Thyroid gland (tissue), 4 donors: ENCODE measurements around the gene IFTAP. TPM values are rescaled to one million over a fixed set of nuclear protein-coding genes. Genes with fewer than 3 reads are reported as not detected.

Source experiments
- DNase-seq, 2 donors: peaks; one replicate each; pipeline ENCODE4 v3.0.0-alpha.2; 2019
- H3K27ac ChIP-seq, 3 donors: fragments of 200-600 bp; sonication (generic); 1 replicate in 2 of 3; 2 replicates in 1 of 3; pipeline ENCODE4 v1.5.1; 2016 to 2019; ENCODE audit warnings: mild to moderate bottlenecking in 1 of 3, moderate library complexity in 1 of 3
- H3K27me3 ChIP-seq: fragments of 200-600 bp; sonication (generic); one replicate; pipeline ENCODE4 v1.5.1; 2019
- H3K36me3 ChIP-seq, 2 donors: fragments of 200-600 bp; sonication (generic); one replicate each; pipeline ENCODE4 v1.5.1; 2016 to 2019
- H3K4me1 ChIP-seq, 2 donors: fragments of 200-600 bp; sonication (generic); one replicate each; pipeline ENCODE4 v1.5.1; 2017 to 2019
- H3K4me3 ChIP-seq, 3 donors: fragments of 200-600 bp; sonication (generic); replicated peaks in 1 of 3; 1 replicate in 2 of 3; 2 replicates in 1 of 3; pipeline ENCODE4 v1.5.1; 2016; ENCODE audit warnings: mild to moderate bottlenecking in 1 of 3
- H3K9me3 ChIP-seq: fragments of 200-600 bp; sonication (generic); one replicate; pipeline ENCODE4 v1.5.1; 2017
- CTCF ChIP-seq, 6 experiments: fragments of 200-600 bp in 3 of 6; fragments of 450-650 bp in 3 of 6; sonication (generic) in 3 of 6; IDR thresholded peaks; one replicate each; pipeline ENCODE4 v1.5.1; 2016 to 2019; ENCODE audit warnings: antibody characterized with exemption in 6 of 6, mild to moderate bottlenecking in 2 of 6, inconsistent platforms in 1 of 6, moderate library complexity in 1 of 6
- POLR2A ChIP-seq, 2 donors: fragments of 450-650 bp; IDR thresholded peaks; one replicate each; pipeline ENCODE4 v1.6.1; 2017; ENCODE audit warnings: antibody characterized with exemption in 2 of 2, mild to moderate bottlenecking in 2 of 2, moderate library complexity in 1 of 2
- WGBS, 2 donors: methylation state at CpG; one replicate each; pipeline ENCODE4 v1.1.5; 2017; 5-methylcytosine and 5-hydroxymethylcytosine counted together
- intact Hi-C: fragments of 100-400 bp; cut with DNase I; formaldehyde crosslinking; loops from one replicate; pipeline ENCODE4 v1.15.1; 2023
- total RNA-seq, 4 donors: library from RNA; depleted of rRNA; stranded (reverse); fragments of >200 nt; gene quantifications; one replicate each; pipeline ENCODE4 v1.2.3, GENCODE V29; 2016

IFTAP gene
- total RNA-seq, 4 donors from 2014 or later: 48.1 to 139 (median 99.0) TPM

GRCh38 chr11:36684840-36685801 is 90.8 kb downstream of the IFTAP start:
- TF ChIP-seq CTCF (IDR thresholded peaks at IDR 0.05) (no peak), POLR2A (IDR thresholded peaks at IDR 0.05) (no peak)
- H3K27me3 ChIP-seq: no peaks in the 10 kb centered on the region
- no peak for DNase-seq
- intact Hi-C loops: no loop called here
- WGBS, 2 donors: 60 to 63% methylated on average over 12 of the region's 12 CpGs
- H3K9me3 ChIP-seq: no peaks in the 10 kb centered on the region
- no peak overlapping the region for H3K27ac ChIP-seq
- no peaks in the 10 kb centered on the region for H3K36me3 ChIP-seq
- H3K4me1 ChIP-seq: no peaks in the 10 kb centered on the region
- H3K4me3 ChIP-seq: no peak overlapping the region

GRCh38 chr11:36688132-36688531 is 93.8 kb downstream of the IFTAP start:
- TF ChIP-seq CTCF (IDR thresholded peaks at IDR 0.05): no peak
- no peak for TF ChIP-seq POLR2A (IDR thresholded peaks at IDR 0.05)
- H3K27me3 ChIP-seq: no peaks in the 10 kb centered on the region
- DNase-seq: no peak
- no peaks in the 10 kb centered on the region for H3K4me1 ChIP-seq
- 70 to 74% methylated on average over 2 of the region's 2 CpGs for WGBS, 2 donors
- H3K27ac ChIP-seq: no peak overlapping the region
- intact Hi-C loops: no loop called here
- H3K36me3 ChIP-seq: no peaks in the 10 kb centered on the region
- no peak overlapping the region for H3K4me3 ChIP-seq
- no peaks in the 10 kb centered on the region for H3K9me3 ChIP-seq

- no peaks in the 10 kb centered on the region for H3K27me3 ChIP-seq
- no peak for TF ChIP-seq POLR2A (IDR thresholded peaks at IDR 0.05)
- 79 to 86% methylated on average over 7 of the region's 7 CpGs for WGBS, 2 donors
Observed at GRCh38 chr11:36688571-36689291, 94.4 kb downstream of the IFTAP start.

GRCh38 chr11:36689442-36689841 is 95.1 kb downstream of the IFTAP start:
- WGBS, 2 donors: 91 to 97% methylated on average over 4 of the region's 4 CpGs
- no peaks in the 10 kb centered on the region for H3K9me3 ChIP-seq
- H3K27me3 ChIP-seq: no peaks in the 10 kb centered on the region
- H3K36me3 ChIP-seq: no peaks in the 10 kb centered on the region
- no peaks in the 10 kb centered on the region for H3K4me1 ChIP-seq
- DNase-seq: no peak
- no peak overlapping the region for H3K27ac ChIP-seq
- no peak overlapping the region for H3K4me3 ChIP-seq
- TF ChIP-seq CTCF (IDR thresholded peaks at IDR 0.05): no peak
- no peak for TF ChIP-seq POLR2A (IDR thresholded peaks at IDR 0.05)
- intact Hi-C loops: no loop called here

More at GRCh38 chr11:36688571-36689291, 94.4 kb downstream of the IFTAP start:
- Histone ChIP-seq H3K36me3 (no peaks in the 10 kb centered on the region), H3K4me3 (no peak overlapping the region), H3K9me3 (no peaks in the 10 kb centered on the region), H3K4me1 (no peaks in the 10 kb centered on the region), H3K27ac (no peak overlapping the region)
- intact Hi-C loops: no loop called here
- DNase-seq: no peak

GRCh38 chr11:36692704-36693103 is 98.4 kb downstream of the IFTAP start:
- Histone ChIP-seq H3K27ac (no peak overlapping the region), H3K9me3 (no peaks in the 10 kb centered on the region), H3K27me3 (no peaks in the 10 kb centered on the region), H3K4me3 (no peak overlapping the region), H3K4me1 (no peaks in the 10 kb centered on the region), H3K36me3 (no peaks in the 10 kb centered on the region)
- WGBS, 2 donors: 78 to 81% methylated on average over 1 of the region's 1 CpG
- TF ChIP-seq CTCF (IDR thresholded peaks at IDR 0.05): no peak
- TF ChIP-seq POLR2A (IDR thresholded peaks at IDR 0.05): no peak
- intact Hi-C loops: no loop called here
- DNase-seq: no peak
